Retinal pigment epithelial cell (primary cell): Measurements from ENCODE around the gene EEF1A2.

Experiments used
- DNase-seq: peaks from one replicate; pipeline ENCODE4 v3.0.0-alpha.2; 2010; ENCODE audit warnings: low read depth
- H3K4me3 ChIP-seq: 2 replicates; pipeline ENCODE4 v1.5.1; 2011; ENCODE audit warnings: mild to moderate bottlenecking, low read length, control low read depth, moderate library complexity
- CTCF ChIP-seq: conservative IDR thresholded peaks from 2 replicates; pipeline ENCODE4 v1.5.1; 2011; ENCODE audit warnings: low read depth, low read length, control low read depth, inconsistent platforms

Gene EEF1A2

GRCh38 chr20:63531686-63532448, 33.0 kb upstream of the EEF1A2 start:
- no peak for TF ChIP-seq CTCF
- no peak overlapping the region for H3K4me3 ChIP-seq
- DNase-seq: no peak

- TF ChIP-seq CTCF: no peak
- DNase-seq: no peak
- no peak overlapping the region for H3K4me3 ChIP-seq
These were observed 31.9 kb upstream of the EEF1A2 start for GRCh38 chr20:63530788-63531160.

- no peak for DNase-seq
- H3K4me3 ChIP-seq: no peak overlapping the region
- TF ChIP-seq CTCF: no peak
These were observed 31.2 kb upstream of the EEF1A2 start for GRCh38 chr20:63529861-63530787.

- no peak for TF ChIP-seq CTCF
- DNase-seq: no peak
- H3K4me3 ChIP-seq: no peak overlapping the region
These were observed 30.4 kb upstream of the EEF1A2 start for GRCh38 chr20:63529180-63529860.

- no peak for TF ChIP-seq CTCF
- no peak overlapping the region for H3K4me3 ChIP-seq
These were observed 28.3 kb upstream of the EEF1A2 start for GRCh38 chr20:63527184-63527583.

GRCh38 chr20:63525971-63526370, 27.1 kb upstream of the EEF1A2 start:
- H3K4me3 ChIP-seq: no peak overlapping the region
- no peak for DNase-seq
- no peak for TF ChIP-seq CTCF

More at GRCh38 chr20:63527184-63527583, 28.3 kb upstream of the EEF1A2 start:
- DNase-seq: no peak
